ENCODE results near the gene SH3D19. TPM values are rescaled to one million over a fixed set of nuclear protein-coding genes. Genes with fewer than 3 reads are reported as not detected.
"Not testable (repeated sequence)": the region's sequence is repeated elsewhere in the genome, so short reads cannot be mapped to it uniquely, and the experiment has no call there.

SH3D19 gene
- total RNA-seq, 1 donor from 2014 or later, result not detected

GRCh38 chr4:151136048-151136447 lies 189.4 kb downstream of the SH3D19 start:
- H3K27ac Mint-ChIP-seq; DNase-seq (ENCODE audit: low spot score); H3K27me3 Mint-ChIP-seq (ENCODE audit: insufficient read depth); H3K9me3 Mint-ChIP-seq; H3K4me1 Mint-ChIP-seq (ENCODE audit: low read depth); H3K4me3 Mint-ChIP-seq; intact Hi-C loops (cut with micrococcal nuclease); H3K36me3 Mint-ChIP-seq (ENCODE audit: low read depth): not testable (repeated sequence)

GRCh38 chr4:151133311-151133710 lies 192.1 kb downstream of the SH3D19 start:
- no peak overlapping the region for H3K4me3 Mint-ChIP-seq
- intact Hi-C loops (cut with micrococcal nuclease), result no loop called here
- H3K27me3 Mint-ChIP-seq (ENCODE audit: insufficient read depth), result no peaks in the 10 kb centered on the region
- no peaks in the 10 kb centered on the region for H3K9me3 Mint-ChIP-seq
- H3K27ac Mint-ChIP-seq, result no peak overlapping the region
- DNase-seq (ENCODE audit: low spot score), result no peak
- no peaks in the 10 kb centered on the region for H3K4me1 Mint-ChIP-seq (ENCODE audit: low read depth)
- no peaks in the 10 kb centered on the region for H3K36me3 Mint-ChIP-seq (ENCODE audit: low read depth)

GRCh38 chr4:151129796-151130195 lies 195.6 kb downstream of the SH3D19 start:
- H3K9me3 Mint-ChIP-seq, result no peaks in the 10 kb centered on the region
- no peak overlapping the region for H3K27ac Mint-ChIP-seq
- no peak overlapping the region for H3K4me3 Mint-ChIP-seq
- H3K36me3 Mint-ChIP-seq (ENCODE audit: low read depth), result no peaks in the 10 kb centered on the region
- H3K27me3 Mint-ChIP-seq (ENCODE audit: insufficient read depth), result no peaks in the 10 kb centered on the region
- DNase-seq (ENCODE audit: low spot score), result no peak
- intact Hi-C loops (cut with micrococcal nuclease), result no loop called here
- no peaks in the 10 kb centered on the region for H3K4me1 Mint-ChIP-seq (ENCODE audit: low read depth)

GRCh38 chr4:151117371-151117962 lies 207.9 kb downstream of the SH3D19 start:
- Mint-ChIP-seq H3K9me3 (no peaks in the 10 kb centered on the region), H3K4me3 (no peak overlapping the region), H3K4me1 (ENCODE audit: low read depth) (peaks cover 9% of the 10 kb centered on the region), H3K36me3 (ENCODE audit: low read depth) (peaks cover 2% of the 10 kb centered on the region), H3K27ac (peak overlapping the region; percentile 63), H3K27me3 (ENCODE audit: insufficient read depth) (no peaks in the 10 kb centered on the region)
- peak; percentile 36 for DNase-seq (ENCODE audit: low spot score)
- intact Hi-C loops (cut with micrococcal nuclease), result loop anchor here (1.0 to 10.0 kb wide), 4 partner anchors 155 to 1267 kb away; no protein-coding TSS in a partner anchor

GRCh38 chr4:151114986-151115385 lies 210.4 kb downstream of the SH3D19 start:
- H3K9me3 Mint-ChIP-seq, result no peaks in the 10 kb centered on the region
- no peaks in the 10 kb centered on the region for H3K27me3 Mint-ChIP-seq (ENCODE audit: insufficient read depth)
- H3K4me3 Mint-ChIP-seq, result no peak overlapping the region
- H3K27ac Mint-ChIP-seq, result no peak overlapping the region
- no peak for DNase-seq (ENCODE audit: low spot score)
- H3K4me1 Mint-ChIP-seq (ENCODE audit: low read depth), result peaks cover 5% of the 10 kb centered on the region
- intact Hi-C loops (cut with micrococcal nuclease), result loop anchor here (5.0 to 10.0 kb wide), 3 partner anchors 157 to 1270 kb away; no protein-coding TSS in a partner anchor
- peaks cover 2% of the 10 kb centered on the region for H3K36me3 Mint-ChIP-seq (ENCODE audit: low read depth)

- no peak overlapping the region for H3K27ac Mint-ChIP-seq
- H3K9me3 Mint-ChIP-seq, result no peaks in the 10 kb centered on the region
- intact Hi-C loops (cut with micrococcal nuclease), result loop anchor here (10.0 kb wide), 1 partner anchor 1270 kb away; no protein-coding TSS in a partner anchor
- peaks cover 2% of the 10 kb centered on the region for H3K36me3 Mint-ChIP-seq (ENCODE audit: low read depth)
- H3K27me3 Mint-ChIP-seq (ENCODE audit: insufficient read depth), result no peaks in the 10 kb centered on the region
- H3K4me1 Mint-ChIP-seq (ENCODE audit: low read depth), result peaks cover 5% of the 10 kb centered on the region
- no peak overlapping the region for H3K4me3 Mint-ChIP-seq
- no peak for DNase-seq (ENCODE audit: low spot score)
Observed at GRCh38 chr4:151114338-151114737, 211.1 kb downstream of the SH3D19 start.

- Mint-ChIP-seq H3K4me1 (ENCODE audit: low read depth) (peaks cover 10% of the 10 kb centered on the region), H3K27me3 (ENCODE audit: insufficient read depth) (no peaks in the 10 kb centered on the region), H3K4me3 (no peak overlapping the region), H3K27ac (no peak overlapping the region), H3K9me3 (no peaks in the 10 kb centered on the region), H3K36me3 (ENCODE audit: low read depth) (peaks cover 20% of the 10 kb centered on the region)
- intact Hi-C loops (cut with micrococcal nuclease), result loop anchor here (10.0 kb wide), 1 partner anchor 1275 kb away; no protein-coding TSS in a partner anchor
- no peak for DNase-seq (ENCODE audit: low spot score)
Observed at GRCh38 chr4:151110236-151110635, 215.2 kb downstream of the SH3D19 start.

GRCh38 chr4:151107063-151107462 lies 218.3 kb downstream of the SH3D19 start:
- no peak for DNase-seq (ENCODE audit: low spot score)
- Mint-ChIP-seq H3K4me1 (ENCODE audit: low read depth) (peaks cover 28% of the 10 kb centered on the region), H3K9me3 (no peaks in the 10 kb centered on the region), H3K36me3 (ENCODE audit: low read depth) (peaks cover 40% of the 10 kb centered on the region), H3K4me3 (no peak overlapping the region), H3K27me3 (ENCODE audit: insufficient read depth) (no peaks in the 10 kb centered on the region), H3K27ac (no peak overlapping the region)
- intact Hi-C loops (cut with micrococcal nuclease), result no loop called here

- Mint-ChIP-seq H3K36me3 (ENCODE audit: low read depth) (peaks cover 56% of the 10 kb centered on the region), H3K27me3 (ENCODE audit: insufficient read depth) (no peaks in the 10 kb centered on the region), H3K9me3 (no peaks in the 10 kb centered on the region), H3K27ac (no peak overlapping the region), H3K4me1 (ENCODE audit: low read depth) (peaks cover 39% of the 10 kb centered on the region), H3K4me3 (no peak overlapping the region)
- intact Hi-C loops (cut with micrococcal nuclease), result no loop called here
- no peak for DNase-seq (ENCODE audit: low spot score)
Observed at GRCh38 chr4:151105454-151106032, 219.9 kb downstream of the SH3D19 start.

GRCh38 chr4:151104621-151105020 lies 220.8 kb downstream of the SH3D19 start:
- Mint-ChIP-seq H3K4me1 (ENCODE audit: low read depth) (peaks cover 41% of the 10 kb centered on the region), H3K9me3 (no peaks in the 10 kb centered on the region), H3K36me3 (ENCODE audit: low read depth) (peaks cover 63% of the 10 kb centered on the region), H3K27ac (no peak overlapping the region), H3K4me3 (no peak overlapping the region), H3K27me3 (ENCODE audit: insufficient read depth) (no peaks in the 10 kb centered on the region)
- intact Hi-C loops (cut with micrococcal nuclease), result no loop called here
- no peak for DNase-seq (ENCODE audit: low spot score)

GRCh38 chr4:151103758-151104157 lies 221.6 kb downstream of the SH3D19 start:
- Mint-ChIP-seq H3K4me3 (peak overlapping the region; percentile 15), H3K9me3 (no peaks in the 10 kb centered on the region), H3K4me1 (ENCODE audit: low read depth) (peaks cover 48% of the 10 kb centered on the region), H3K27ac (no peak overlapping the region), H3K36me3 (ENCODE audit: low read depth) (peaks cover 65% of the 10 kb centered on the region), H3K27me3 (ENCODE audit: insufficient read depth) (peaks cover 3% of the 10 kb centered on the region)
- no peak for DNase-seq (ENCODE audit: low spot score)
- intact Hi-C loops (cut with micrococcal nuclease), result no loop called here

GRCh38 chr4:151100531-151100930 lies 224.9 kb downstream of the SH3D19 start:
- no peak for DNase-seq (ENCODE audit: low spot score)
- H3K36me3 Mint-ChIP-seq (ENCODE audit: low read depth), result peaks cover 46% of the 10 kb centered on the region
- H3K27ac Mint-ChIP-seq, result peak overlapping the region; percentile 98
- H3K9me3 Mint-ChIP-seq, result no peaks in the 10 kb centered on the region
- peaks cover 55% of the 10 kb centered on the region for H3K4me1 Mint-ChIP-seq (ENCODE audit: low read depth)
- intact Hi-C loops (cut with micrococcal nuclease), result no loop called here
- peak overlapping the region; percentile 97 for H3K4me3 Mint-ChIP-seq
- H3K27me3 Mint-ChIP-seq (ENCODE audit: insufficient read depth), result peaks cover 3% of the 10 kb centered on the region

GRCh38 chr4:151099976-151100417 lies 225.4 kb downstream of the SH3D19 start:
- H3K9me3 Mint-ChIP-seq, result no peaks in the 10 kb centered on the region
- intact Hi-C loops (cut with micrococcal nuclease), result loop anchor here (1.0 to 5.0 kb wide), 13 partner anchors 68 to 1679 kb away; partner anchors contain the start of genes ARFIP1, FBXW7, GATB and LRBA
- peaks cover 3% of the 10 kb centered on the region for H3K27me3 Mint-ChIP-seq (ENCODE audit: insufficient read depth)
- peak overlapping the region; percentile 98 for H3K27ac Mint-ChIP-seq
- peak overlapping the region; percentile 97 for H3K4me3 Mint-ChIP-seq
- DNase-seq (ENCODE audit: low spot score), result no peak
- peaks cover 46% of the 10 kb centered on the region for H3K36me3 Mint-ChIP-seq (ENCODE audit: low read depth)
- peaks cover 60% of the 10 kb centered on the region for H3K4me1 Mint-ChIP-seq (ENCODE audit: low read depth)
